HCT116 (cell line): ENCODE data around the gene TBC1D19. TPM values are rescaled to one million over a fixed set of nuclear protein-coding genes. Genes with fewer than 3 reads are reported as not detected.
A peak's percentile ranks its signal among the peaks of the same experiment; 100 is the strongest.

Source experiments
- ATAC-seq: fragments of 200-7000 bp; cut with Tn5 transposase; 2 replicates; pipeline ENCODE4 v1.9.1; 2020; ENCODE audit warnings: mild to moderate bottlenecking, moderate library complexity
- BruUV-seq: library from RNA; stranded (reverse); fragments of 400-500 nt; replicated peaks from 2 replicates; lab custom pipeline; 2021; lab: Mats Ljungman, UMichigan
- CTCF ChIA-PET: fragments of 300-600 bp; sonication (Branson Sonifier 250); formaldehyde crosslinking; loops from one replicate; lab custom pipeline; 2021; ENCODE audit warnings: antibody characterized with exemption; lab: Charles Lee
- POLR2A ChIA-PET: fragments of 300-600, 350-600 bp; sonication (Branson Sonifier 250); formaldehyde crosslinking; loops from one replicate; lab custom pipeline; 2021; ENCODE audit warnings: antibody characterized with exemption; lab: Charles Lee
- RAD21 ChIA-PET, 2 experiments: fragments of 300-600 bp; sonication (Branson Sonifier 250); formaldehyde crosslinking; loops; one replicate each; lab custom pipeline; 2023; ENCODE audit warnings: low total read pairs in 2 of 2; ENCODE audit not compliant: uncharacterized antibody in 2 of 2, unreplicated experiment in 2 of 2, low non-redundant PET in 1 of 2; lab: Charles Lee
- DNase-seq: peaks from one replicate; pipeline ENCODE4 v3.0.0-alpha.2; 2010; ENCODE audit warnings: low read depth, low spot score
- H2AFZ ChIP-seq: fragments of 200-600 bp; shearing (Covaris generic), sonication (generic); 2 replicates; pipeline ENCODE4 v1.6.1; 2017; ENCODE audit warnings: low read depth, mixed run types, mixed read lengths, antibody characterized with exemption, low read length; ENCODE audit not compliant: poor library complexity, severe bottlenecking
- H3K27ac ChIP-seq: 2 replicates; pipeline ENCODE4 v1.5.1; 2012; ENCODE audit warnings: low read depth, low read length
- H3K27me3 ChIP-seq: fragments of 200-600 bp; sonication (generic); 2 replicates; pipeline ENCODE4 v1.6.1; 2016; ENCODE audit warnings: mixed run types, low read length, mixed read lengths; ENCODE audit not compliant: insufficient read depth
- H3K36me3 ChIP-seq, 2 experiments: fragments of 200-500 bp in 1 of 2; fragments of 200-600 bp in 1 of 2; sonication (Bioruptor generic) in 1 of 2; sonication (generic) in 1 of 2; 2 replicates each; pipeline versions ENCODE4 v1.5.1 to v1.6.1; 2014 to 2016; ENCODE audit warnings: low read length in 2 of 2, inconsistent platforms in 1 of 2, mixed read lengths in 1 of 2, mixed run types in 1 of 2; ENCODE audit not compliant: insufficient read depth in 2 of 2, control insufficient read depth in 1 of 2
- H3K4me1 ChIP-seq, 2 experiments: fragments of 200-600 bp in 1 of 2; sonication (generic) in 1 of 2; 2 replicates each; pipeline versions ENCODE4 v1.5.1 to v1.6.1; 2012 to 2017; ENCODE audit warnings: low read length in 2 of 2, inconsistent platforms in 1 of 2, mild to moderate bottlenecking in 1 of 2, mixed read lengths in 1 of 2, mixed run types in 1 of 2, moderate library complexity in 1 of 2; ENCODE audit not compliant: insufficient read depth in 2 of 2, control insufficient read depth in 1 of 2
- H3K4me2 ChIP-seq: fragments of 200-600 bp; sonication (generic); 2 replicates; pipeline ENCODE4 v1.6.1; 2017; ENCODE audit warnings: mixed run types, low read length, mixed read lengths
- H3K4me3 ChIP-seq, 2 experiments: fragments of 200-600 bp in 1 of 2; sonication (generic) in 1 of 2; replicated peaks in 1 of 2; 2 replicates each; pipeline ENCODE4 v1.5.1; 2011 to 2016; ENCODE audit warnings: low read length in 2 of 2, control low read depth in 1 of 2, low read depth in 1 of 2, mild to moderate bottlenecking in 1 of 2, mixed read lengths in 1 of 2, mixed run types in 1 of 2
- H3K79me2 ChIP-seq: fragments of 200-600 bp; sonication (generic); 2 replicates; pipeline ENCODE4 v1.6.1; 2017; ENCODE audit warnings: mild to moderate bottlenecking, mixed run types, low read length, moderate library complexity, mixed read lengths; ENCODE audit not compliant: insufficient read depth
- H3K9ac ChIP-seq: fragments of 200-600 bp; sonication (generic); 2 replicates; pipeline ENCODE4 v1.6.1; 2016; ENCODE audit warnings: low read length, mixed read lengths
- H3K9me2 ChIP-seq: fragments of 200-600 bp; sonication (generic), shearing (Covaris generic); 2 replicates; pipeline ENCODE4 v1.6.1; 2017; ENCODE audit warnings: mixed run types, mild to moderate bottlenecking, moderate library complexity; ENCODE audit not compliant: insufficient read depth
- H3K9me3 ChIP-seq, 2 experiments: fragments of 200-500 bp in 1 of 2; fragments of 200-600 bp in 1 of 2; sonication (Bioruptor generic) in 1 of 2; sonication (generic) in 1 of 2; 2 replicates each; pipeline ENCODE4 v1.6.1; 2014 to 2017; ENCODE audit warnings: low read length in 2 of 2, mixed read lengths in 2 of 2, inconsistent platforms in 1 of 2, low read depth in 1 of 2, mild to moderate bottlenecking in 1 of 2, mixed run types in 1 of 2, moderate library complexity in 1 of 2; ENCODE audit not compliant: control insufficient read depth in 1 of 2, insufficient read depth in 1 of 2
- H4K20me1 ChIP-seq: fragments of 200-600 bp; sonication (generic), shearing (Covaris generic); 2 replicates; pipeline ENCODE4 v1.6.1; 2017; ENCODE audit warnings: mixed run types, mild to moderate bottlenecking, moderate library complexity; ENCODE audit not compliant: insufficient read depth
- CEBPB ChIP-seq: IDR thresholded peaks from 2 replicates; pipeline ENCODE4 v1.6.1; 2012; ENCODE audit warnings: low read depth
- EGR1 ChIP-seq: IDR thresholded peaks from 2 replicates; pipeline ENCODE4 v1.6.1; 2012; ENCODE audit warnings: low read depth
- ELF1 ChIP-seq: IDR thresholded peaks from 2 replicates; pipeline ENCODE4 v1.6.1; 2012; ENCODE audit warnings: low read depth, borderline replicate concordance
- EZH2 ChIP-seq: fragments of 200-600 bp; sonication (generic); IDR thresholded peaks from 2 replicates; pipeline ENCODE4 v1.6.1; 2017; ENCODE audit warnings: antibody characterized with exemption, mixed run types
- JUND ChIP-seq: IDR thresholded peaks from 2 replicates; pipeline ENCODE4 v1.6.1; 2012
- POLR2A ChIP-seq: IDR thresholded peaks from 2 replicates; pipeline ENCODE4 v1.7.0; 2011; ENCODE audit warnings: borderline replicate concordance; ENCODE audit not compliant: insufficient read depth, insufficient read length; ENCODE audit errors: extremely low read depth
- POLR2AphosphoS5 ChIP-seq: IDR thresholded peaks from 2 replicates; pipeline ENCODE4 v1.6.1; 2011; ENCODE audit warnings: mild to moderate bottlenecking, low read depth, low read length, moderate library complexity
- RAD21 ChIP-seq: IDR thresholded peaks from 2 replicates; pipeline ENCODE4 v1.6.1; 2012; ENCODE audit warnings: low read depth, mild to moderate bottlenecking
- SIN3A ChIP-seq: IDR thresholded peaks from 2 replicates; pipeline ENCODE4 v1.6.1; 2012; ENCODE audit warnings: low read depth
- SP1 ChIP-seq: IDR thresholded peaks from 2 replicates; pipeline ENCODE4 v1.6.1; 2012; ENCODE audit warnings: low read depth
- SRF ChIP-seq: IDR thresholded peaks from 2 replicates; pipeline ENCODE4 v1.6.1; 2012; ENCODE audit warnings: low read depth
- TCF7L2 ChIP-seq: IDR thresholded peaks from 2 replicates; pipeline ENCODE4 v1.7.0; 2011; ENCODE audit warnings: borderline replicate concordance, inconsistent platforms; ENCODE audit not compliant: insufficient read depth, insufficient read length; ENCODE audit errors: extremely low read depth
- YY1 ChIP-seq: IDR thresholded peaks from 2 replicates; pipeline ENCODE4 v1.6.1; 2011; ENCODE audit warnings: low read length, low read depth, moderate library complexity, mild to moderate bottlenecking; ENCODE audit not compliant: insufficient replicate concordance; ENCODE audit errors: extremely low read depth
- ZFX ChIP-seq: fragments of 450-650 bp; IDR thresholded peaks from 2 replicates; pipeline ENCODE4 v1.6.1; 2017
- ZNF274 ChIP-seq: fragments of 200-500 bp; sonication (Bioruptor generic); IDR thresholded peaks from 2 replicates; pipeline ENCODE4 v1.6.1; 2014; ENCODE audit warnings: mild to moderate bottlenecking, low read depth, low read length, inconsistent platforms
- intact Hi-C: fragments of 100-400 bp; cut with micrococcal nuclease; formaldehyde crosslinking; loops from 2 replicates; pipeline ENCODE4 v1.10.0; 2022
- total RNA-seq: library from RNA; stranded (reverse); gene quantifications from one replicate; pipeline ENCODE4 v1.2.1, GENCODE V29; 2021; ENCODE audit not compliant: unreplicated experiment
- TF ChIP-seq, protein P1 (sequence below): IDR thresholded peaks from 2 replicates; pipeline ENCODE4 v1.6.1; 2012
- TF ChIP-seq, protein P2 (sequence below): IDR thresholded peaks from 2 replicates; pipeline ENCODE4 v1.6.1; 2012; ENCODE audit warnings: low read depth
- TF ChIP-seq, protein P3 (sequence below), 3 experiments: fragments of 200-600 bp in 1 of 3; sonication (generic) in 1 of 3; IDR thresholded peaks in 2 of 3; conservative IDR thresholded peaks in 1 of 3; 2 replicates each; pipeline ENCODE4 v1.5.1; 2012 to 2017; ENCODE audit warnings: low read depth in 2 of 3, low read length in 2 of 3, antibody characterized with exemption in 1 of 3, borderline replicate concordance in 1 of 3, control low read depth in 1 of 3, mild to moderate bottlenecking in 1 of 3, mixed read lengths in 1 of 3, mixed run types in 1 of 3, moderate library complexity in 1 of 3; ENCODE audit not compliant: insufficient read depth in 1 of 3
- TF ChIP-seq, protein P4 (sequence below): IDR thresholded peaks from 2 replicates; pipeline ENCODE4 v1.6.1; 2012

TBC1D19 gene
- total RNA-seq, 1 experiment from 2014 or later = 25.4 TPM

DNA sequence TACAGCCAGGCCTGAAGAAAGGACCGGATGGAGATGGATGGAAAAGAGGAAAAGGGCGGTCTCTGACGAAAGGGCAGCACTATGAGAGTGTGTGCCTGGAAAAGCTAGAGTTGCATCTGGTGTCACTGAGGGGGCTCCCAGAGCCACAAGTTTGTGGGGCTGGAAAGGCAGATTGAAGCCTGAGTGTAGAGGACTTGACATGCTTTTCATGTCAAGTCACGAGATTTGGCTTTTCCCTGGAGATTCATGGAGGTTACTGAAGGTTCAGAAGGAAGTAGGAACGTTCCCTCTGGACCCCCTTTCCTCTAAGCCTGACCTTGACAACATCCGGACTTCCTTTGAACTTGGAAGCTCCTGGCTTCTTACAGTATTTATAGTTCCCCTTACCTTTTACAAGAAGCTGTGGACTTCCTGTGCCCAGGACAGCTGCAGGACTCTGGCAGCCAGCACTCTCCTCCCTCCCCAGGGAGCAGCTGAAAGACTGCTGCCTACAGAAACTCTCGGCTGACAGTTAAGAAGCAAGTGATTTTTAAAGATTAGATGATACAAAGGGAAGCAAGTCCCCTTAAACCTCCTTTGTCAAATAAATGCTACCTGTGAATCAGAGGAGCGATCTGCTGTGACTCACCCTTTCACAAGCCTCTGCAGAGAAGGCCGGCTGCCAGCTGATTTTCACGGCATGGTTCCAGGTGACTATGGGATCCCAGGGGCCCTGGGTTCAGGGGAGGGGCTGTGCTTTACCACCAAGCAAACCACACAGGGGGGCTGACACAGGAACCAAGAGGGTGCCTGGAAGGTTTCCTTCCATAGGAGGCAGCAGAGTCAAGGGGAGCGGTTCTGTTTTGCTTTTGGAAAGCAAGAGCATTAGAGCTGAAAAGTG lies 203.8 kb downstream of the TBC1D19 start (continued):
- TF ChIP-seq, protein P1, sequence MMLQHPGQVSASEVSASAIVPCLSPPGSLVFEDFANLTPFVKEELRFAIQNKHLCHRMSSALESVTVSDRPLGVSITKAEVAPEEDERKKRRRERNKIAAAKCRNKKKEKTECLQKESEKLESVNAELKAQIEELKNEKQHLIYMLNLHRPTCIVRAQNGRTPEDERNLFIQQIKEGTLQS = no peak
- TF ChIP-seq TCF7L2 = peak; percentile 88
- TF ChIP-seq YY1 = peak; percentile 11
- TF ChIP-seq POLR2A = no peak

DNA sequence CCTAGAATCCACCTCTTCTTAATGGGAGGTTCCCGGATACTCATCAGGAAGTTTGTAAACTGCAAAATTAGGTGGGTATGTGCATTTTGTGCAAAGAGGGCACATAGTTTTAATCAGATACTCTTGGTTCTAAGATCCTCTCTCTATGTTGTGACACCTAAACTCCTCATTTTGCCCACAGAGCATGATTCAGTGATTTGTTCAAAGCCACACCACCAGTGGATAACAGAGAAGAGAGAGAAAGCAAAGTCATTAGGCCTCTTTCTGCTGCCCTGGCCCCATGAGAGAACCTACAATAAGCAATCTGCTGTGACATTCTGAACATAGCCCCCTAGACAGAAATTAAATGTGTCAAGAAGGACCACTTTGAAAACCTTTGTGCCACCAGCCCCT lies 204.5 kb downstream of the TBC1D19 start:
- no TSS peak for BruUV-seq
- CTCF ChIA-PET = interaction anchor here (1.6 kb wide), 1 partner anchor 9 kb away, joined by 4 read pairs; no protein-coding TSS in a partner anchor
- Histone ChIP-seq H3K9me2 (no peaks in the 10 kb centered on the region), H3K9me3 (no peaks in the 10 kb centered on the region), H3K36me3 (no peaks in the 10 kb centered on the region), H3K9ac (no peak overlapping the region), H3K79me2 (no peaks in the 10 kb centered on the region), H3K4me2 (peak overlapping the region; percentile 66), H2AFZ (no peak overlapping the region), H3K4me1 (peaks cover 19 to 26% of the 10 kb centered on the region in 2 experiments), H3K27ac (peak overlapping the region; percentile 61), H4K20me1 (no peaks in the 10 kb centered on the region), H3K27me3 (no peaks in the 10 kb centered on the region), H3K4me3 (no peak overlapping the region)
- intact Hi-C loops = no loop called here
- RAD21 ChIA-PET = no interaction called here
- no peak for DNase-seq
- TF ChIP-seq POLR2AphosphoS5 (no peak), JUND (no peak), EGR1 (no peak), YY1 (no peak), ELF1 (no peak), EZH2 (no peak), RAD21 (no peak), SRF (no peak), SIN3A (no peak; the same call in 1 of the 2 replicates), CEBPB (no peak), ZFX (no peak), POLR2A (no peak), ZNF274 (no peak), SP1 (no peak)
- TF ChIP-seq, protein P2, sequence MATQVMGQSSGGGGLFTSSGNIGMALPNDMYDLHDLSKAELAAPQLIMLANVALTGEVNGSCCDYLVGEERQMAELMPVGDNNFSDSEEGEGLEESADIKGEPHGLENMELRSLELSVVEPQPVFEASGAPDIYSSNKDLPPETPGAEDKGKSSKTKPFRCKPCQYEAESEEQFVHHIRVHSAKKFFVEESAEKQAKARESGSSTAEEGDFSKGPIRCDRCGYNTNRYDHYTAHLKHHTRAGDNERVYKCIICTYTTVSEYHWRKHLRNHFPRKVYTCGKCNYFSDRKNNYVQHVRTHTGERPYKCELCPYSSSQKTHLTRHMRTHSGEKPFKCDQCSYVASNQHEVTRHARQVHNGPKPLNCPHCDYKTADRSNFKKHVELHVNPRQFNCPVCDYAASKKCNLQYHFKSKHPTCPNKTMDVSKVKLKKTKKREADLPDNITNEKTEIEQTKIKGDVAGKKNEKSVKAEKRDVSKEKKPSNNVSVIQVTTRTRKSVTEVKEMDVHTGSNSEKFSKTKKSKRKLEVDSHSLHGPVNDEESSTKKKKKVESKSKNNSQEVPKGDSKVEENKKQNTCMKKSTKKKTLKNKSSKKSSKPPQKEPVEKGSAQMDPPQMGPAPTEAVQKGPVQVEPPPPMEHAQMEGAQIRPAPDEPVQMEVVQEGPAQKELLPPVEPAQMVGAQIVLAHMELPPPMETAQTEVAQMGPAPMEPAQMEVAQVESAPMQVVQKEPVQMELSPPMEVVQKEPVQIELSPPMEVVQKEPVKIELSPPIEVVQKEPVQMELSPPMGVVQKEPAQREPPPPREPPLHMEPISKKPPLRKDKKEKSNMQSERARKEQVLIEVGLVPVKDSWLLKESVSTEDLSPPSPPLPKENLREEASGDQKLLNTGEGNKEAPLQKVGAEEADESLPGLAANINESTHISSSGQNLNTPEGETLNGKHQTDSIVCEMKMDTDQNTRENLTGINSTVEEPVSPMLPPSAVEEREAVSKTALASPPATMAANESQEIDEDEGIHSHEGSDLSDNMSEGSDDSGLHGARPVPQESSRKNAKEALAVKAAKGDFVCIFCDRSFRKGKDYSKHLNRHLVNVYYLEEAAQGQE = no peak
- TF ChIP-seq, protein P3, sequence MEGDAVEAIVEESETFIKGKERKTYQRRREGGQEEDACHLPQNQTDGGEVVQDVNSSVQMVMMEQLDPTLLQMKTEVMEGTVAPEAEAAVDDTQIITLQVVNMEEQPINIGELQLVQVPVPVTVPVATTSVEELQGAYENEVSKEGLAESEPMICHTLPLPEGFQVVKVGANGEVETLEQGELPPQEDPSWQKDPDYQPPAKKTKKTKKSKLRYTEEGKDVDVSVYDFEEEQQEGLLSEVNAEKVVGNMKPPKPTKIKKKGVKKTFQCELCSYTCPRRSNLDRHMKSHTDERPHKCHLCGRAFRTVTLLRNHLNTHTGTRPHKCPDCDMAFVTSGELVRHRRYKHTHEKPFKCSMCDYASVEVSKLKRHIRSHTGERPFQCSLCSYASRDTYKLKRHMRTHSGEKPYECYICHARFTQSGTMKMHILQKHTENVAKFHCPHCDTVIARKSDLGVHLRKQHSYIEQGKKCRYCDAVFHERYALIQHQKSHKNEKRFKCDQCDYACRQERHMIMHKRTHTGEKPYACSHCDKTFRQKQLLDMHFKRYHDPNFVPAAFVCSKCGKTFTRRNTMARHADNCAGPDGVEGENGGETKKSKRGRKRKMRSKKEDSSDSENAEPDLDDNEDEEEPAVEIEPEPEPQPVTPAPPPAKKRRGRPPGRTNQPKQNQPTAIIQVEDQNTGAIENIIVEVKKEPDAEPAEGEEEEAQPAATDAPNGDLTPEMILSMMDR (IDR thresholded peaks at IDR 0.05 in 2 of 3, conservative IDR thresholded peaks at IDR 0.05 in 1 of 3; ENCODE audit: borderline replicate concordance in 1 of 3, insufficient read depth in 1 of 3, low read depth in 2 of 3, low read length in 2 of 3) = no peak; a peak in 1 of 6 replicates
- TF ChIP-seq, protein P4, sequence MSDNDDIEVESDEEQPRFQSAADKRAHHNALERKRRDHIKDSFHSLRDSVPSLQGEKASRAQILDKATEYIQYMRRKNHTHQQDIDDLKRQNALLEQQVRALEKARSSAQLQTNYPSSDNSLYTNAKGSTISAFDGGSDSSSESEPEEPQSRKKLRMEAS = no peak
- ATAC-seq = peak; percentile 12; the same call in 1 of the 2 replicates
- POLR2A ChIA-PET = no interaction called here
